Gastrocnemius medialis (tissue), 4 donors: ENCODE results near the gene KRTAP22-2.

ENCODE experiments used
- POLR2A ChIP-seq, 2 donors: fragments of 450-650 bp; IDR thresholded peaks; one replicate each; pipeline ENCODE4 v1.6.1; 2017; ENCODE audit warnings: antibody characterized with exemption in 2 of 2, mild to moderate bottlenecking in 2 of 2, moderate library complexity in 2 of 2
- TF ChIP-seq, protein P1 (sequence below), 5 experiments: fragments of 450-650 bp in 3 of 5; fragments of 200-600 bp in 2 of 5; sonication (generic) in 2 of 5; IDR thresholded peaks in 4 of 5; conservative IDR thresholded peaks in 1 of 5; 1 replicate in 4 of 5; 2 replicates in 1 of 5; pipeline ENCODE4 v1.5.1; 2016 to 2019; ENCODE audit warnings: antibody characterized with exemption in 5 of 5, mild to moderate bottlenecking in 3 of 5, moderate library complexity in 3 of 5

DNA sequence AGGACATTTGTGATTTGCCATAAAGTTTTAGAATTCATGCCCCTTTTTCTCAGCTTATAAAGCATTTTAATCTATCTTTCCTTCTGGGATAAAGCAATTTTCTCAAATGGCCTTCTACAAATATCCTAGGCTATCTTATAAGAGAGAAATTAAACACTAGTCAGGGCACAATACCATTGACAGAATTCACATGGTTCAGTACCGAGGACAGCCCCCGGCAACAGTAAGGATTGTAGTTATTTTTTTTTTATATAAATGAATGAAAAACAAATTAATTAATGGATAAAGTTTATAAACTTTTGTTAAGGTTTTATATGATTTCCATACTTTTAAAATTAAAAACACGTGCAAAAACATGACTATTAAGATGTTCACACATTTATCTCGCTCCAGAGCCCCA lies 37.9 kb upstream of the KRTAP22-2 start:
- TF ChIP-seq, protein P1, sequence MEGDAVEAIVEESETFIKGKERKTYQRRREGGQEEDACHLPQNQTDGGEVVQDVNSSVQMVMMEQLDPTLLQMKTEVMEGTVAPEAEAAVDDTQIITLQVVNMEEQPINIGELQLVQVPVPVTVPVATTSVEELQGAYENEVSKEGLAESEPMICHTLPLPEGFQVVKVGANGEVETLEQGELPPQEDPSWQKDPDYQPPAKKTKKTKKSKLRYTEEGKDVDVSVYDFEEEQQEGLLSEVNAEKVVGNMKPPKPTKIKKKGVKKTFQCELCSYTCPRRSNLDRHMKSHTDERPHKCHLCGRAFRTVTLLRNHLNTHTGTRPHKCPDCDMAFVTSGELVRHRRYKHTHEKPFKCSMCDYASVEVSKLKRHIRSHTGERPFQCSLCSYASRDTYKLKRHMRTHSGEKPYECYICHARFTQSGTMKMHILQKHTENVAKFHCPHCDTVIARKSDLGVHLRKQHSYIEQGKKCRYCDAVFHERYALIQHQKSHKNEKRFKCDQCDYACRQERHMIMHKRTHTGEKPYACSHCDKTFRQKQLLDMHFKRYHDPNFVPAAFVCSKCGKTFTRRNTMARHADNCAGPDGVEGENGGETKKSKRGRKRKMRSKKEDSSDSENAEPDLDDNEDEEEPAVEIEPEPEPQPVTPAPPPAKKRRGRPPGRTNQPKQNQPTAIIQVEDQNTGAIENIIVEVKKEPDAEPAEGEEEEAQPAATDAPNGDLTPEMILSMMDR (IDR thresholded peaks at IDR 0.05 in 4 of 5, conservative IDR thresholded peaks at IDR 0.05 in 1 of 5): no peak
- TF ChIP-seq POLR2A (IDR thresholded peaks at IDR 0.05): no peak
